RWPE2 (cell line): ENCODE results near the gene PPM1B.
"Not testable (repeated sequence)": the region's sequence is repeated elsewhere in the genome, so short reads cannot be mapped to it uniquely, and the experiment has no call there.

Experiments
- ATAC-seq: fragments of 200-7000 bp; cut with Tn5 transposase; 3 replicates; pipeline ENCODE4 v1.9.1; 2021; ENCODE audit warnings: low read depth
- DNase-seq: peaks from one replicate; pipeline ENCODE4 v3.0.0-alpha.2; 2020; ENCODE audit warnings: low spot score
- H3K27ac ChIP-seq: fragments of 450-650 bp; 2 replicates; pipeline ENCODE4 v1.5.1; 2017; ENCODE audit warnings: mild to moderate bottlenecking; ENCODE audit not compliant: poor library complexity, severe bottlenecking
- H3K27me3 ChIP-seq: fragments of 250-450 bp; sonication (Bioruptor Pico); 2 replicates; pipeline ENCODE4 v1.5.1; 2021; ENCODE audit warnings: mild to moderate bottlenecking, moderate library complexity; ENCODE audit not compliant: insufficient read depth, poor library complexity, severe bottlenecking
- H3K36me3 ChIP-seq: fragments of 250-450 bp; sonication (Bioruptor Pico); 2 replicates; pipeline ENCODE4 v1.5.1; 2020; ENCODE audit warnings: low read depth, mild to moderate bottlenecking, moderate library complexity
- H3K4me1 ChIP-seq: fragments of 250-450 bp; sonication (Bioruptor Pico); 2 replicates; pipeline ENCODE4 v1.5.1; 2021; ENCODE audit warnings: mild to moderate bottlenecking, moderate library complexity; ENCODE audit not compliant: insufficient read depth, poor library complexity, severe bottlenecking
- H3K4me3 ChIP-seq: fragments of 250-450 bp; sonication (Bioruptor Pico); 2 replicates; pipeline ENCODE4 v1.5.1; 2021; ENCODE audit warnings: mild to moderate bottlenecking, moderate library complexity; ENCODE audit not compliant: severe bottlenecking
- H3K9me3 ChIP-seq: fragments of 250-450 bp; sonication (Bioruptor Pico); 2 replicates; pipeline ENCODE4 v1.5.1; 2021; ENCODE audit warnings: mild to moderate bottlenecking, moderate library complexity; ENCODE audit not compliant: severe bottlenecking
- TF ChIP-seq, protein P1 (sequence below): fragments of 450-650 bp; IDR thresholded peaks from one replicate; pipeline ENCODE4 v1.5.1; 2017; ENCODE audit warnings: mild to moderate bottlenecking, moderate library complexity; ENCODE audit not compliant: poor library complexity, severe bottlenecking

The PPM1B gene

DNA sequence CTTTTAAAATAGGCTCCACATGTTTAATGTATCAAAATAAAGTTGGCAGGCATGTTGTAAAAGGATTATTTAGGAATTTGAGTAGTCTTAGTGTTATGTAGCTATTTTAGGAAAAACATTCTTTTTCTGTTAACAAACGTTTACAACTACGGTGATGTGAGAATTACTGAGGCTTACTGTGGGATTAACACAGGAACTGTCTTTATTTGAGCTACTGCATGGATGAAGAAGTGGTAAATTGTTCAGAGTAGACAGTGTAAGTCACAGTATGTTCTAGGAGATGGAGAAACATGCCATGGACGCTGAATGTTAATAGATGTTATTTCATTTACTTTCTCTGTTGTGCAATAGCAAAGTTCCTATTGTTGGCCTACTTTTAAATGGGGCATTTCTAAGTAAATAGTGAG lies 1.6 kb downstream of the PPM1B start:
- DNase-seq: no peak
- Histone ChIP-seq H3K27me3 (no peaks in the 10 kb centered on the region), H3K27ac (peak overlapping the region; percentile 70), H3K4me3 (peak overlapping the region; percentile 80), H3K9me3 (no peaks in the 10 kb centered on the region), H3K36me3 (no peaks in the 10 kb centered on the region), H3K4me1 (peaks cover 23% of the 10 kb centered on the region)
- ATAC-seq: no peak
- TF ChIP-seq, protein P1, sequence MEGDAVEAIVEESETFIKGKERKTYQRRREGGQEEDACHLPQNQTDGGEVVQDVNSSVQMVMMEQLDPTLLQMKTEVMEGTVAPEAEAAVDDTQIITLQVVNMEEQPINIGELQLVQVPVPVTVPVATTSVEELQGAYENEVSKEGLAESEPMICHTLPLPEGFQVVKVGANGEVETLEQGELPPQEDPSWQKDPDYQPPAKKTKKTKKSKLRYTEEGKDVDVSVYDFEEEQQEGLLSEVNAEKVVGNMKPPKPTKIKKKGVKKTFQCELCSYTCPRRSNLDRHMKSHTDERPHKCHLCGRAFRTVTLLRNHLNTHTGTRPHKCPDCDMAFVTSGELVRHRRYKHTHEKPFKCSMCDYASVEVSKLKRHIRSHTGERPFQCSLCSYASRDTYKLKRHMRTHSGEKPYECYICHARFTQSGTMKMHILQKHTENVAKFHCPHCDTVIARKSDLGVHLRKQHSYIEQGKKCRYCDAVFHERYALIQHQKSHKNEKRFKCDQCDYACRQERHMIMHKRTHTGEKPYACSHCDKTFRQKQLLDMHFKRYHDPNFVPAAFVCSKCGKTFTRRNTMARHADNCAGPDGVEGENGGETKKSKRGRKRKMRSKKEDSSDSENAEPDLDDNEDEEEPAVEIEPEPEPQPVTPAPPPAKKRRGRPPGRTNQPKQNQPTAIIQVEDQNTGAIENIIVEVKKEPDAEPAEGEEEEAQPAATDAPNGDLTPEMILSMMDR: no peak

DNA sequence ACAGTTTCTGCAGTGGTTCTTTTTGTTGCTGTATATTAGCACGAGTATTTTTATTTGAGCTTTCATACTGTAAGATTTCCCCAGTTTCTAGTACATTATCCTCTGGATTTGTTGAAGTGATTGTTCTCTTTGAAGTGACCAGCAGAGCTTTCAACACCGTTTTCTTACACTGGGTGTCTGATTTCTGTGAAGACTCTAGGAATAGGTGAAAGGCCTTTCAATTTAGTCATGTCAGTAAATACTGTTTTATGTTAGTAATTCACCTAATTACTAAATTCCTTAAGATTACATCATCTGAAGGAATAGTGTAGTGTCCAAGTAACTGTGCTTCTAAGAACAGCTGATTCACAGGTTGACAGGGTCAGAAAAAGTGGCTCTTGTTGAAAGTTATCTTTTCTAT lies 2.3 kb downstream of the PPM1B start:
- peaks cover 23% of the 10 kb centered on the region for H3K4me1 ChIP-seq
- H3K27me3 ChIP-seq: no peaks in the 10 kb centered on the region
- DNase-seq (no peak), ATAC-seq (peak; percentile 5; the same call in 1 of the 3 replicates)
- peak overlapping the region; percentile 80 for H3K4me3 ChIP-seq
- H3K36me3 ChIP-seq: no peaks in the 10 kb centered on the region
- H3K9me3 ChIP-seq: no peaks in the 10 kb centered on the region
- TF ChIP-seq, protein P1: no peak
- H3K27ac ChIP-seq: peak overlapping the region; percentile 70

DNA sequence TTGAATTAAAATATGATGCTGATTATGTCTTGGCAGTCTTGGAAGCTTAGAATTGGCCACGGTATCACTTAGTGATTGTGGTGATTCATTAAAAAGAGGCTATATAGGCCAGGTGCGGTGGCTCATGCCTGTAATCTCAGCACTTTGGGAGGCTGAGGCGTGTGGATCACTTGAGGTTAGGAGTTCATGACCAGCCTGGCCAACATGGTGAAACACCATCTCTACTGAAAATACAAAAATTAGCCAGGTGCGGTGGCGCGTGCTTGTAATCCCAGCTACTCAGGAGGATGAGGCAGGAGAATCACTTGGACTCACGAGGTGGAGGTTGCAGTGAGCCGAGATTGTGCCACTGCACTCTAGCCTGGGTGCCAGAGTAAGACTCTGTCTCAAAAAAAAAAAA lies 2.8 kb downstream of the PPM1B start:
- ATAC-seq, H3K4me3 ChIP-seq, H3K9me3 ChIP-seq, H3K36me3 ChIP-seq, H3K27me3 ChIP-seq, DNase-seq: not testable (repeated sequence)
- Histone ChIP-seq H3K27ac (peak overlapping the region; percentile 70), H3K4me1 (peaks cover 23% of the 10 kb centered on the region)

DNA sequence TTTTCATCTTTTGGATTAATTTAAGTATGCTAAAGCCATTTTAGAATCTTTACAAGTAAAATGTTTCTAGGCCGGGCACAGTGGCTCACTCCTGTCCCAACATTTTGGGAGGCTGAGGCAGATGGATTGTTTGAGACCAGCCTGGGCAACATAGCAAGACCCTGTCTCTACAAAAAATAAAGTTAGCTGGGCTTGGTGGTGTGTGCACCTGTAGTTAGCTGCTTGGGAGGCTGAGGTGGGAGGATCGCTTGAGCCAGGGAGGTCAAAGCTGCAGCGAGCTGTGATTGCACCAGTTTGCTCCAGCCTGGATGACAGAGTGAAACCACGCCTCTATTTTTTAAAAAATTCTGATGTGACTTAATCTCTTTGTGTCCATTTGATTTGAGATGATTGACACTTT lies 3.9 kb downstream of the PPM1B start:
- TF ChIP-seq, protein P1: no peak
- peaks cover 23% of the 10 kb centered on the region for H3K4me1 ChIP-seq
- no peaks in the 10 kb centered on the region for H3K9me3 ChIP-seq
- no peak for ATAC-seq
- no peak for DNase-seq
- no peaks in the 10 kb centered on the region for H3K27me3 ChIP-seq
- no peak overlapping the region for H3K27ac ChIP-seq
- no peak overlapping the region for H3K4me3 ChIP-seq
- no peaks in the 10 kb centered on the region; the same call in none of the 2 replicates for H3K36me3 ChIP-seq

DNA sequence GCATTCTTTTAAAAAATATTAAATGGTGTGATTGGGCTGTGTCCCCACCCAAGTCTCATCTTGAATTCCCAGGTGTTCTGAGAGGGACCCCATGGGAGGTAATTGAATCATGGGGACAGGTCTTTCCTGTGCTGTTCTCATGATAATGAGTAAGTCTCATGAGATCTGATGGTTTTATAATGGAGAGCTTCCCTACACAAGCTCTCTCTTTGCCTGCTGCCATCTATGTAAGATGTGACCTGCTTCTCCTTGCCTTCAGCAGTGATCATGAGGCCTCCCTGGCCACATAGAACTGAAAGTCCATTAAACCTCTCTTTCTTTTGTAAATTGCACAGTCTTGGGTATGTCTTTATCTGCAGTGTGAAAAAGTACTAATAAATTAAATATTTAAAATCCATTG lies 10.3 kb downstream of the PPM1B start:
- ATAC-seq (no peak), DNase-seq (no peak)
- Histone ChIP-seq H3K36me3 (peaks cover 4% of the 10 kb centered on the region), H3K4me3 (no peak overlapping the region), H3K27ac (no peak overlapping the region), H3K4me1 (peaks cover under 1% of the 10 kb centered on the region), H3K9me3 (no peaks in the 10 kb centered on the region), H3K27me3 (no peaks in the 10 kb centered on the region)
- TF ChIP-seq, protein P1: no peak
